Activated CD8-positive, alpha-beta T cell treated with anti-CD3 and anti-CD28 coated beads for 36 hours (primary cell): ENCODE measurements around the gene SNX20. TPM values are rescaled to one million over a fixed set of nuclear protein-coding genes. Genes with fewer than 3 reads are reported as not detected.
A peak's percentile ranks its signal among the peaks of the same experiment; 100 is the strongest.

ENCODE experiments used
- ATAC-seq: fragments of 200-7000 bp; cut with Tn5 transposase; one replicate; pipeline ENCODE4 v1.10.0; 2021; ENCODE audit warnings: mild to moderate bottlenecking, moderate library complexity
- CTCF ChIA-PET: fragments of 350-600 bp; sonication (Branson Sonifier 250); formaldehyde crosslinking; loops from one replicate; lab custom pipeline; 2021; ENCODE audit warnings: antibody characterized with exemption; lab: Charles Lee
- POLR2A ChIA-PET: fragments of 350-600 bp; sonication (Branson Sonifier 250); formaldehyde crosslinking; loops from one replicate; lab custom pipeline; 2021; ENCODE audit warnings: antibody characterized with exemption; lab: Charles Lee
- DNase-seq: peaks from one replicate; pipeline ENCODE4 v3.0.0-alpha.2; 2020
- H3K27ac Mint-ChIP-seq: one replicate; pipeline ENCODE4 v1.8.0; 2021; ENCODE audit warnings: mild to moderate bottlenecking, mixed read lengths
- H3K27me3 Mint-ChIP-seq: one replicate; pipeline ENCODE4 v1.8.0; 2021; ENCODE audit warnings: mixed read lengths
- H3K36me3 Mint-ChIP-seq: one replicate; pipeline ENCODE4 v1.8.0; 2021; ENCODE audit warnings: low read depth, mixed read lengths
- H3K4me1 Mint-ChIP-seq: one replicate; pipeline ENCODE4 v1.8.0; 2021; ENCODE audit warnings: low read depth, mixed read lengths
- H3K4me3 Mint-ChIP-seq: one replicate; pipeline ENCODE4 v1.8.0; 2021; ENCODE audit warnings: mild to moderate bottlenecking, moderate library complexity, mixed read lengths
- H3K9me3 Mint-ChIP-seq: one replicate; pipeline ENCODE4 v1.8.0; 2021; ENCODE audit warnings: mixed read lengths
- CTCF ChIP-seq: fragments of 200-600 bp; IDR thresholded peaks from one replicate; pipeline ENCODE4 v1.8.0; 2022; ENCODE audit warnings: antibody characterized with exemption, mild to moderate bottlenecking
- intact Hi-C: fragments of 100-400 bp; cut with micrococcal nuclease; formaldehyde crosslinking; loops from one replicate; pipeline ENCODE4 v1.10.0; 2022
- total RNA-seq, 2 experiments: library from RNA; stranded (reverse); gene quantifications; one replicate each; pipeline ENCODE4 v1.2.3, GENCODE V29; 2021

SNX20 gene
- total RNA-seq, 2 experiments from 2014 or later: 24.6 to 25.0 TPM

- Mint-ChIP-seq H3K36me3 (peaks cover 41% of the 10 kb centered on the region), H3K9me3 (peaks cover 25% of the 10 kb centered on the region), H3K4me3 (no peak overlapping the region), H3K27me3 (no peaks in the 10 kb centered on the region), H3K27ac (no peak overlapping the region), H3K4me1 (peaks cover 33% of the 10 kb centered on the region)
- intact Hi-C loops: loop anchor here (5.0 to 10.0 kb wide), 2 partner anchors 78 to 305 kb away; partner anchors contain the start of gene BRD7
- DNase-seq (no peak), ATAC-seq (no peak)
- POLR2A ChIA-PET: interaction anchor here (0.9 to 9.5 kb wide), 2 partner anchors 11 to 18 kb away, joined by 3 to 59 read pairs; partner anchors contain the start of gene SNX20
- no peak for TF ChIP-seq CTCF
- CTCF ChIA-PET: interaction anchor here (2.5 to 17.8 kb wide), 5 partner anchors 10 to 342 kb away, joined by 10 to 340 read pairs (median 168); partner anchors contain the start of gene SNX20
Observed at GRCh38 chr16:50669741-50670140, 11.4 kb downstream of the SNX20 start.

GRCh38 chr16:50668368-50669008 is 12.6 kb downstream of the SNX20 start:
- ChIA-PET POLR2A (interaction anchor here (1.1 to 9.5 kb wide), 2 partner anchors 12 to 316 kb away, joined by 3 to 59 read pairs; partner anchors contain the start of gene SNX20), CTCF (interaction anchor here (0.6 to 17.8 kb wide), 18 partner anchors 11 to 643 kb away, joined by 3 to 340 read pairs (median 10); partner anchors contain the start of genes BRD7, CNEP1R1, CYLD and SNX20)
- peak overlapping the region; percentile 81 for H3K27ac Mint-ChIP-seq
- DNase-seq (no peak), ATAC-seq (no peak)
- intact Hi-C loops: loop anchor here (5.0 to 10.0 kb wide), 2 partner anchors 79 to 304 kb away; partner anchors contain the start of gene BRD7
- TF ChIP-seq CTCF: no peak
- peaks cover 29% of the 10 kb centered on the region for H3K36me3 Mint-ChIP-seq
- peaks cover 22% of the 10 kb centered on the region for H3K9me3 Mint-ChIP-seq
- no peaks in the 10 kb centered on the region for H3K27me3 Mint-ChIP-seq
- no peak overlapping the region for H3K4me3 Mint-ChIP-seq
- peaks cover 34% of the 10 kb centered on the region for H3K4me1 Mint-ChIP-seq

GRCh38 chr16:50667497-50668367 is 13.4 kb downstream of the SNX20 start:
- Mint-ChIP-seq H3K36me3 (peaks cover 23% of the 10 kb centered on the region), H3K4me1 (peaks cover 34% of the 10 kb centered on the region), H3K27me3 (no peaks in the 10 kb centered on the region), H3K4me3 (peak overlapping the region; percentile 53), H3K9me3 (peaks cover 18% of the 10 kb centered on the region), H3K27ac (peak overlapping the region; percentile 81)
- DNase-seq: peak; percentile 17
- ChIA-PET CTCF (interaction anchor here (0.6 to 17.8 kb wide), 34 partner anchors 12 to 643 kb away, joined by 3 to 340 read pairs (median 6); partner anchors contain the start of genes BRD7, CNEP1R1, CYLD and SNX20), POLR2A (interaction anchor here (0.8 to 9.5 kb wide), 7 partner anchors 13 to 315 kb away, joined by 3 to 59 read pairs (median 4); partner anchors contain the start of gene SNX20)
- intact Hi-C loops: loop anchor here (5.0 to 10.0 kb wide), 2 partner anchors 80 to 303 kb away; partner anchors contain the start of gene BRD7
- TF ChIP-seq CTCF: no peak
- no peak for ATAC-seq

- H3K36me3 Mint-ChIP-seq: peaks cover 14% of the 10 kb centered on the region
- intact Hi-C loops: loop anchor here (5.0 to 10.0 kb wide), 2 partner anchors 80 to 302 kb away; partner anchors contain the start of gene BRD7
Observed at GRCh38 chr16:50666658-50667496, 14.2 kb downstream of the SNX20 start.

More at GRCh38 chr16:50666658-50667496, 14.2 kb downstream of the SNX20 start:
- H3K27ac Mint-ChIP-seq: peak overlapping the region; percentile 81
- ATAC-seq (peak; percentile 81), DNase-seq (peak; percentile 80)
- no peaks in the 10 kb centered on the region for H3K27me3 Mint-ChIP-seq
- H3K9me3 Mint-ChIP-seq: peaks cover 9% of the 10 kb centered on the region
- peaks cover 34% of the 10 kb centered on the region for H3K4me1 Mint-ChIP-seq
- ChIA-PET POLR2A (interaction anchor here (0.8 to 9.5 kb wide), 10 partner anchors 13 to 314 kb away, joined by 3 to 59 read pairs (median 3); partner anchors contain the start of gene SNX20), CTCF (interaction anchor here (0.7 to 17.8 kb wide), 43 partner anchors 12 to 642 kb away, joined by 3 to 340 read pairs (median 7); partner anchors contain the start of genes BRD7, CNEP1R1, CYLD and SNX20)
- H3K4me3 Mint-ChIP-seq: peak overlapping the region; percentile 53
- TF ChIP-seq CTCF: no peak
